ENCODE measurements around the gene WNT3.
A peak's percentile ranks its signal among the peaks of the same experiment; 100 is the strongest.

WNT3 gene

DNA sequence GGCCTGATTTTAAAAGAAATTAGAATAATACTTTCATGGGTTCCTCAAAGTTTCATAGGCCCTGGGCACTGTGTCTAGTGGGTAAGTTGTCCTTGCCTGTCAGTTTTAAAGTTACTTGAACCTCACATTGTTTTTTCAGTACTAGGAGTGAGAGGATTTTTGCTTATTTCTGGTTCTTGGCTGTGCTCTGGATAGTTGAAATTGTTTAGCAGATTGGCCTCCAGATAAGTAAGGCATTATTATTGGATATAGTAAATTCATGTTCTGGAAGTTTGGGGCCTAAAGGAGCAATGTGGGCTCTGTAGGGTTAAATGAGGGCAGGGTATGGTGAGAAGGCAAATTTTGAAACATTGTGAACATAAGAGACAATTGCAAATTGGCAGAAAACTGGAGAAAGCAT, 78.5 kb downstream of the WNT3 start:
- Histone ChIP-seq H3K79me2 (ENCODE audit: insufficient read depth, low read length) (no peaks in the 10 kb centered on the region), H3F3A (ENCODE audit: insufficient read depth, low read length) (no peaks in the 10 kb centered on the region), H2AFZ (ENCODE audit: low read length) (no peak overlapping the region), H3K9me2 (ENCODE audit: low read depth, low read length) (no peaks in the 10 kb centered on the region), H3K4me1 (ENCODE audit: insufficient read depth, low read length, severe bottlenecking) (peaks cover 23% of the 10 kb centered on the region), H3K9me3 (ENCODE audit: low read length) (no peaks in the 10 kb centered on the region), H3K36me3 (ENCODE audit: insufficient read depth, low read length) (peaks cover 15% of the 10 kb centered on the region), H3K9ac (ENCODE audit: low read length) (no peak overlapping the region), H3K4me3 (ENCODE audit: low read depth, low read length, poor library complexity, severe bottlenecking) (no peak overlapping the region), H3K27ac (ENCODE audit: low read depth, low read length, poor library complexity, severe bottlenecking) (no peak overlapping the region), H3K27me3 (ENCODE audit: insufficient read depth, low read length) (no peaks in the 10 kb centered on the region), H4K20me1 (ENCODE audit: insufficient read depth, low read length) (no peaks in the 10 kb centered on the region), H3K4me2 (ENCODE audit: low read length) (no peak overlapping the region)
- TF ChIP-seq, protein P1, sequence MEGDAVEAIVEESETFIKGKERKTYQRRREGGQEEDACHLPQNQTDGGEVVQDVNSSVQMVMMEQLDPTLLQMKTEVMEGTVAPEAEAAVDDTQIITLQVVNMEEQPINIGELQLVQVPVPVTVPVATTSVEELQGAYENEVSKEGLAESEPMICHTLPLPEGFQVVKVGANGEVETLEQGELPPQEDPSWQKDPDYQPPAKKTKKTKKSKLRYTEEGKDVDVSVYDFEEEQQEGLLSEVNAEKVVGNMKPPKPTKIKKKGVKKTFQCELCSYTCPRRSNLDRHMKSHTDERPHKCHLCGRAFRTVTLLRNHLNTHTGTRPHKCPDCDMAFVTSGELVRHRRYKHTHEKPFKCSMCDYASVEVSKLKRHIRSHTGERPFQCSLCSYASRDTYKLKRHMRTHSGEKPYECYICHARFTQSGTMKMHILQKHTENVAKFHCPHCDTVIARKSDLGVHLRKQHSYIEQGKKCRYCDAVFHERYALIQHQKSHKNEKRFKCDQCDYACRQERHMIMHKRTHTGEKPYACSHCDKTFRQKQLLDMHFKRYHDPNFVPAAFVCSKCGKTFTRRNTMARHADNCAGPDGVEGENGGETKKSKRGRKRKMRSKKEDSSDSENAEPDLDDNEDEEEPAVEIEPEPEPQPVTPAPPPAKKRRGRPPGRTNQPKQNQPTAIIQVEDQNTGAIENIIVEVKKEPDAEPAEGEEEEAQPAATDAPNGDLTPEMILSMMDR (IDR thresholded peaks at IDR 0.05; ENCODE audit: low read length), result no peak
- no peak for TF ChIP-seq EZH2 (IDR thresholded peaks at IDR 0.05; ENCODE audit: borderline replicate concordance, low read length)

DNA sequence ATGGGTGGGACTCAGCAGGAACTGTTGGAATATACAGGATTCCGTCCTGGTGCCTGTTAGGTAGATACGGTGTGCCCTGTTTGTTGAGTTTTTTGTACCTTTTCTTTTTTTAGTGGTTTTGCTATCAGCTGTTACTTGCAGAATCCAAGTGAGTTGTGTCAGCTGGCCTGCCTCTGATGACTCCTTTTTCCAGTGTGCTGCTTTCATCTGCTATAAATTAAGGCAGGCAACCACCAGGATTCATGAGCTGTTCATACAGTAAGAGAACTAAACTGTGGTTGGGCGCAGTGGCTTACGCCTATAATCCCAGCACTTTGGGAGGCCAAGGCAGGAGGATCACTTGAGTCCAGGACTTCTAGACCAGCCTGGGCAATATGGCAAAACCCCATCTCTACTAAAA, 79.9 kb downstream of the WNT3 start:
- Histone ChIP-seq H3F3A (ENCODE audit: insufficient read depth, low read length) (no peaks in the 10 kb centered on the region), H3K36me3 (ENCODE audit: insufficient read depth, low read length) (peaks cover 15% of the 10 kb centered on the region), H3K4me3 (ENCODE audit: low read depth, low read length, poor library complexity, severe bottlenecking) (no peak overlapping the region), H3K79me2 (ENCODE audit: insufficient read depth, low read length) (no peaks in the 10 kb centered on the region), H4K20me1 (ENCODE audit: insufficient read depth, low read length) (no peaks in the 10 kb centered on the region), H3K9me3 (ENCODE audit: low read length) (no peaks in the 10 kb centered on the region), H3K9me2 (ENCODE audit: low read depth, low read length) (no peaks in the 10 kb centered on the region), H3K27me3 (ENCODE audit: insufficient read depth, low read length) (no peaks in the 10 kb centered on the region), H3K4me2 (ENCODE audit: low read length) (no peak overlapping the region), H3K4me1 (ENCODE audit: insufficient read depth, low read length, severe bottlenecking) (peaks cover 23% of the 10 kb centered on the region), H2AFZ (ENCODE audit: low read length) (no peak overlapping the region), H3K9ac (ENCODE audit: low read length) (no peak overlapping the region), H3K27ac (ENCODE audit: low read depth, low read length, poor library complexity, severe bottlenecking) (no peak overlapping the region)
- TF ChIP-seq EZH2 (IDR thresholded peaks at IDR 0.05; ENCODE audit: borderline replicate concordance, low read length), result no peak
- TF ChIP-seq, protein P1 (IDR thresholded peaks at IDR 0.05; ENCODE audit: low read length), result no peak

DNA sequence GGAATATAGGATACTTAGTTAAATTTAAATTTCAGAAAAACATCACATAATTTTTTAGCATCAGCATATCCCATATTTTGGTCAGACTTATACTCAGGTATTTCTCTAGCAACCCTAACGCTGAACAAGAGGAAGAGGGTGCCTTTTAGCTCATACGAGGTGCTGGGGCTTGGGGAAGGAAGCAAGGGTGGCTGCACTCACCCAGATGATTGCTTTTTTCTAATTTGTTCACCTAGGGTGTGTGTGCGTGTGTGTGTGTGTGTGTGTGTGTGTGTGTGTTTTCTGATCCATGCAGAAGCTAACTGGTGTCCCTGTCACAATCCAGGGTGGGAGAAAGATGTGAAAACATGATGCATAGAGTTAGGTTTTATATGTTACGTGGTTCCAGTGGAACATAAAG, 81.2 kb downstream of the WNT3 start:
- peaks cover 19% of the 10 kb centered on the region for H3K36me3 ChIP-seq (ENCODE audit: insufficient read depth, low read length)
- no peaks in the 10 kb centered on the region for H4K20me1 ChIP-seq (ENCODE audit: insufficient read depth, low read length)
- H3K9me2 ChIP-seq (ENCODE audit: low read depth, low read length), result no peaks in the 10 kb centered on the region
- H3F3A ChIP-seq (ENCODE audit: insufficient read depth, low read length), result no peaks in the 10 kb centered on the region
- TF ChIP-seq EZH2 (IDR thresholded peaks at IDR 0.05; ENCODE audit: borderline replicate concordance, low read length), result no peak
- TF ChIP-seq, protein P1 (IDR thresholded peaks at IDR 0.05; ENCODE audit: low read length), result no peak
- H3K4me1 ChIP-seq (ENCODE audit: insufficient read depth, low read length, severe bottlenecking), result peaks cover 23% of the 10 kb centered on the region
- peak overlapping the region; percentile 4 for H3K4me3 ChIP-seq (ENCODE audit: low read depth, low read length, poor library complexity, severe bottlenecking)
- H3K9me3 ChIP-seq (ENCODE audit: low read length), result no peaks in the 10 kb centered on the region
- no peak overlapping the region for H2AFZ ChIP-seq (ENCODE audit: low read length)
- no peaks in the 10 kb centered on the region for H3K27me3 ChIP-seq (ENCODE audit: insufficient read depth, low read length)
- peak overlapping the region; percentile 17; the same call in 1 of the 2 replicates for H3K9ac ChIP-seq (ENCODE audit: low read length)
- peak overlapping the region; percentile 80 for H3K27ac ChIP-seq (ENCODE audit: low read depth, low read length, poor library complexity, severe bottlenecking)
- peak overlapping the region; percentile 42; the same call in 1 of the 2 replicates for H3K4me2 ChIP-seq (ENCODE audit: low read length)
- no peaks in the 10 kb centered on the region for H3K79me2 ChIP-seq (ENCODE audit: insufficient read depth, low read length)

All from OCI-LY1 (cell line).